ENCODE results near the gene CNTNAP2.

DNA sequence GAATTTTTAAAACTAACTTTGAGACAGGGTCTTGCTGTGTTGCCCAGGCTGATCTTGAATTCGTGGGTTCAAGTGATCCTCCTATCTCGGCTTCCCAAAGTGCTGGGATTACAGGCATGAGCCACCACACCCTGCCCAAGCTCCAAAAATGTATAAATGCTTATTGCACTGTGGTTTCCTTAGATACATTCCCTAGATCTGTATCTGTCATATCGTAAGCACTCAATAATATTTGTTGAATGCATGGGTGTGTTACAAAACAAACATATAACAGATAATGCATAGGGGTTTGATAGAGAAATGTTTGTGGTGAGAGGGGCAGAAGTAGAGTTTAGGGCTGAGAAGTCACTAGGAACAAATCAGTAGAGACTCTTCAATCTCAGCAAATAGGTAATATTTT is 1518.7 kb downstream of the CNTNAP2 start:
- no peak for TF ChIP-seq GATA2 (IDR thresholded peaks at IDR 0.05; ENCODE audit: low read depth, low read length)
- no peak for TF ChIP-seq GATA3 (IDR thresholded peaks at IDR 0.05; ENCODE audit: low read depth, low read length)
